ENCODE data around the gene B3GALT5.

The B3GALT5 gene

DNA sequence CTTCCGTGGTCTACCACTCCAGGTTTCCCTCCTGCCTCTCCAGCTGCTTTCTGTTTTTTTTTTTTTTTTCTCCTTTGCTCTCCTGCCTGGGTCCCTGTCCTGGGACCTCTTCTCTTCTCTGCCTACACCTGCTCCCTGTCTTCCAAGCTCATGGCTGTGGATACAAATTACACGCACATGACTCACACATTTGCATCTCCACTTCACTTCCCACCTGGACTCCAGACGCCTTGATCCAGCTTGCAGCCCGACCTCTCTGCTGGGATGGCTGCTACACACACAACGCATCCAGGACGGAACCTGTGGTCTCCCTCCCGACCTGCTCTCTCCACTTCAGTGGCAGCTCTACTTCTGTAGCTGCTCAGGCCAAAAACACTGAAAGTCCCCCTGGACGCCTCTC lies 44.4 kb upstream of the B3GALT5 start:
- Histone ChIP-seq H3K4me2 (ENCODE audit: insufficient read depth, low read length) (no peak overlapping the region), H3K9ac (ENCODE audit: low read depth, low read length) (no peak overlapping the region), H3K27ac (ENCODE audit: low read length) (no peak overlapping the region), H3K4me1 (ENCODE audit: insufficient read depth, low read length) (no peaks in the 10 kb centered on the region), H3K9me3 (ENCODE audit: insufficient read depth, low read length, severe bottlenecking) (no peaks in the 10 kb centered on the region), H3K79me2 (ENCODE audit: insufficient read depth, low read length) (no peaks in the 10 kb centered on the region), H3K36me3 (ENCODE audit: insufficient read depth, low read length) (no peaks in the 10 kb centered on the region), H4K20me1 (ENCODE audit: insufficient read depth, low read length) (no peaks in the 10 kb centered on the region), H3K4me3 (ENCODE audit: low read depth in 1 of 2, low read length in 2 of 2) (no peak overlapping the region), H3K27me3 (ENCODE audit: insufficient read depth, low read length, poor library complexity) (peaks cover 23% of the 10 kb centered on the region), H2AFZ (ENCODE audit: low read depth, low read length) (no peak overlapping the region)
- DNase-seq (no peak), ATAC-seq (ENCODE audit: insufficient read depth, low read depth) (no peak)
- no peak for TF ChIP-seq EZH2 (IDR thresholded peaks at IDR 0.05; ENCODE audit: borderline replicate concordance, low read depth, low read length, severe bottlenecking)
- TF ChIP-seq, protein P1, sequence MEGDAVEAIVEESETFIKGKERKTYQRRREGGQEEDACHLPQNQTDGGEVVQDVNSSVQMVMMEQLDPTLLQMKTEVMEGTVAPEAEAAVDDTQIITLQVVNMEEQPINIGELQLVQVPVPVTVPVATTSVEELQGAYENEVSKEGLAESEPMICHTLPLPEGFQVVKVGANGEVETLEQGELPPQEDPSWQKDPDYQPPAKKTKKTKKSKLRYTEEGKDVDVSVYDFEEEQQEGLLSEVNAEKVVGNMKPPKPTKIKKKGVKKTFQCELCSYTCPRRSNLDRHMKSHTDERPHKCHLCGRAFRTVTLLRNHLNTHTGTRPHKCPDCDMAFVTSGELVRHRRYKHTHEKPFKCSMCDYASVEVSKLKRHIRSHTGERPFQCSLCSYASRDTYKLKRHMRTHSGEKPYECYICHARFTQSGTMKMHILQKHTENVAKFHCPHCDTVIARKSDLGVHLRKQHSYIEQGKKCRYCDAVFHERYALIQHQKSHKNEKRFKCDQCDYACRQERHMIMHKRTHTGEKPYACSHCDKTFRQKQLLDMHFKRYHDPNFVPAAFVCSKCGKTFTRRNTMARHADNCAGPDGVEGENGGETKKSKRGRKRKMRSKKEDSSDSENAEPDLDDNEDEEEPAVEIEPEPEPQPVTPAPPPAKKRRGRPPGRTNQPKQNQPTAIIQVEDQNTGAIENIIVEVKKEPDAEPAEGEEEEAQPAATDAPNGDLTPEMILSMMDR (IDR thresholded peaks at IDR 0.05; ENCODE audit: borderline replicate concordance, extremely low read depth, low read length, poor library complexity, severe bottlenecking), result no peak

DNA sequence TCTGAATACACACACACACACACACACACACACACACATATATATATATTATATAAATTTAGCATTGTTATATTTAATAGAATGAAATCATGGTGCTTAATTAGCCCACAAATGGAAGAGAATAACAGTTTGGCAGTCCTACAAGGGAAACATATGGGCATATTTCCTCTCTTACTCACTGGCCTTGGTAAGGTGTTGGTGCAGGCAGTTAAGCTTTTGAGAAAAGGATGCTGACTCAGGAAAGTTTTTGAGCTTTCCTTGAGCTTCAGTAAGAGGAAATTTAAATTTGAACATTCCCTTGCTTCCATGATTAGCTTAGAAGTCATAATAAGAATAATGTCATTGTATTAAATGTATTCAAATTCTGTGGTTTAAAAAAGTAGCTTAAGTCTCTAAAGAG lies 37.0 kb upstream of the B3GALT5 start:
- no peak overlapping the region for H3K27ac ChIP-seq (ENCODE audit: low read length)
- no peak overlapping the region for H3K9ac ChIP-seq (ENCODE audit: low read depth, low read length)
- H3K9me3 ChIP-seq (ENCODE audit: insufficient read depth, low read length, severe bottlenecking), result no peaks in the 10 kb centered on the region
- H2AFZ ChIP-seq (ENCODE audit: low read depth, low read length), result no peak overlapping the region
- TF ChIP-seq, protein P1 (IDR thresholded peaks at IDR 0.05; ENCODE audit: borderline replicate concordance, extremely low read depth, low read length, poor library complexity, severe bottlenecking), result no peak
- TF ChIP-seq EZH2 (IDR thresholded peaks at IDR 0.05; ENCODE audit: borderline replicate concordance, low read depth, low read length, severe bottlenecking), result no peak
- no peak for ATAC-seq (ENCODE audit: insufficient read depth, low read depth)
- H3K4me2 ChIP-seq (ENCODE audit: insufficient read depth, low read length), result no peak overlapping the region
- no peaks in the 10 kb centered on the region for H3K4me1 ChIP-seq (ENCODE audit: insufficient read depth, low read length)
- no peaks in the 10 kb centered on the region for H3K79me2 ChIP-seq (ENCODE audit: insufficient read depth, low read length)
- no peak overlapping the region for H3K4me3 ChIP-seq (ENCODE audit: low read depth in 1 of 2, low read length in 2 of 2)
- H3K36me3 ChIP-seq (ENCODE audit: insufficient read depth, low read length), result no peaks in the 10 kb centered on the region
- DNase-seq, result no peak
- no peaks in the 10 kb centered on the region for H4K20me1 ChIP-seq (ENCODE audit: insufficient read depth, low read length)
- peaks cover 23% of the 10 kb centered on the region for H3K27me3 ChIP-seq (ENCODE audit: insufficient read depth, low read length, poor library complexity)

DNA sequence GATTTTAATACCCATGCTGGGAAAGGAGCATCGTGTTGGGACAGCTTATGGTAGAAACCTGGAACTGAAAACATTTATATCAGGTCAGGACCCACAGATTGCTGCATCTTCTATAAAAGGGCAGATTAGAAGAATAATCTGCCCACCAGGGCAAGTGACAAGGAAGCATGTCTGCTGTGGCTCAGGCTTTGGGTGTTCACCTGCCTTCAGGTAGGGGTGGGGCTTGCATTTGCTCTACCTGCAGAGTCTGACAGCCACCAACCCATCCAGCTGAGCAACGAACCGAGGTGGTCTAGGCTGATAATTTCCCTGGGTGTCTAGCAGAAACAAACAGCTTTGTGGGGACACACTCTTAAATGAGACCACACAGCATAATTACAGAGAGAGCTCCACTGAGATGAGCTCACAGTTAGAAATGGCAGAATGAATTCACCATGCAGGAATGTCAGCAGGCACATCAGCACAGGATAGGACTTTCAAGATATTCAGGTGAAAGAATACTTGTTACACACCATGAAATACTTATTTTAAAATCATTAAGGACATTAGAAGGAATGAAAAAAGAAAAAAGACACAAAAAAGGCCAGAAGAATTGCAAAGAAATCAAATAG lies 36.1 kb upstream of the B3GALT5 start:
- H3K27ac ChIP-seq (ENCODE audit: low read length), result no peak overlapping the region
- no peak overlapping the region for H2AFZ ChIP-seq (ENCODE audit: low read depth, low read length)
- no peak overlapping the region for H3K4me3 ChIP-seq (ENCODE audit: low read depth in 1 of 2, low read length in 2 of 2)
- no peaks in the 10 kb centered on the region for H3K79me2 ChIP-seq (ENCODE audit: insufficient read depth, low read length)
- DNase-seq (no peak), ATAC-seq (ENCODE audit: insufficient read depth, low read depth) (no peak)
- H3K27me3 ChIP-seq (ENCODE audit: insufficient read depth, low read length, poor library complexity), result peaks cover 20% of the 10 kb centered on the region
- H3K9ac ChIP-seq (ENCODE audit: low read depth, low read length), result no peak overlapping the region
- H3K9me3 ChIP-seq (ENCODE audit: insufficient read depth, low read length, severe bottlenecking), result no peaks in the 10 kb centered on the region
- no peaks in the 10 kb centered on the region for H4K20me1 ChIP-seq (ENCODE audit: insufficient read depth, low read length)
- no peaks in the 10 kb centered on the region for H3K4me1 ChIP-seq (ENCODE audit: insufficient read depth, low read length)
- TF ChIP-seq, protein P1 (IDR thresholded peaks at IDR 0.05; ENCODE audit: borderline replicate concordance, extremely low read depth, low read length, poor library complexity, severe bottlenecking), result no peak
- no peak for TF ChIP-seq EZH2 (IDR thresholded peaks at IDR 0.05; ENCODE audit: borderline replicate concordance, low read depth, low read length, severe bottlenecking)
- H3K4me2 ChIP-seq (ENCODE audit: insufficient read depth, low read length), result no peak overlapping the region
- no peaks in the 10 kb centered on the region for H3K36me3 ChIP-seq (ENCODE audit: insufficient read depth, low read length)

All from DND-41 (cell line).